Measurements from ENCODE around the gene TBC1D16.

TBC1D16 gene

GRCh38 chr17:80072410-80072809 is 36.7 kb upstream of the TBC1D16 start:
- TF ChIP-seq CTCF (conservative IDR thresholded peaks at IDR 0.05; ENCODE audit: control insufficient read depth, insufficient read depth, low read depth, low read length) = no peak
- no peak for DNase-seq (ENCODE audit: low read depth)
- no peak overlapping the region for H3K4me3 ChIP-seq (ENCODE audit: control insufficient read depth, low read depth, low read length)

GRCh38 chr17:80071116-80071841 is 35.6 kb upstream of the TBC1D16 start:
- peak overlapping the region; percentile 24 for H3K4me3 ChIP-seq (ENCODE audit: control insufficient read depth, low read depth, low read length)
- TF ChIP-seq CTCF (conservative IDR thresholded peaks at IDR 0.05; ENCODE audit: control insufficient read depth, insufficient read depth, low read depth, low read length) = no peak
- DNase-seq (ENCODE audit: low read depth) = peak; percentile 14

GRCh38 chr17:80070375-80071115 is 34.9 kb upstream of the TBC1D16 start:
- no peak for TF ChIP-seq CTCF (conservative IDR thresholded peaks at IDR 0.05; ENCODE audit: control insufficient read depth, insufficient read depth, low read depth, low read length)
- DNase-seq (ENCODE audit: low read depth) = no peak
- H3K4me3 ChIP-seq (ENCODE audit: control insufficient read depth, low read depth, low read length) = peak overlapping the region; percentile 24

- H3K4me3 ChIP-seq (ENCODE audit: control insufficient read depth, low read depth, low read length) = no peak overlapping the region
- peak; percentile 35 for DNase-seq (ENCODE audit: low read depth)
- no peak for TF ChIP-seq CTCF (conservative IDR thresholded peaks at IDR 0.05; ENCODE audit: control insufficient read depth, insufficient read depth, low read depth, low read length)
Observed at GRCh38 chr17:80068301-80069222, 32.9 kb upstream of the TBC1D16 start.

DNA sequence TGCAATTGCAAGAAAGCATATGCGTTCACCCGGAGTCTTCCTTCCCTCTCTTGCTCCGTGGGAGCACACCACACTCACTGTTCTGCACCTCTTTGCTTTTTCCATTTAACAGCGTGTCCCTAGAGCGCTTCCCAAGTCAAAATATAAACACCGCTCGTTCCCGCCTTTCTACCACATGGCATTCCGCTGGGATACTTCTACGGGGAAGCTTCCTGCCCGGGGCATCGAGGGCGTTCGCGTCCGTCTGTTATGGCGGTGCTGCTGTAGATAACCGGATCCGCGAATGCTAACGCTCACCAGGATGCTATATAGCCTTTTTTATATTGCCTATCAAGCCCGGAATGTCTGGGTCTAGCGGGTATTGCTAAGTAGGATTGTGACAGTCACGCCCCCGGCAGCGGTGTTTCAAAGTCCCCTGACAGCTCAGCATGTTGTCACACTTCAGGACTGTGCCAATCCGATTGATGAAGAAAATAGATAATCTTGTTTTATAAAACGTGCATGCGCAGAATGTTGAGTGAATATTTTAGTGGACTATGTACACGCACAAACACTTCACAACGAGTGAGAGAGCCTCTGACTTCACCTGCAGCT is 31.8 kb upstream of the TBC1D16 start:
- no peak for DNase-seq (ENCODE audit: low read depth)
- TF ChIP-seq CTCF (conservative IDR thresholded peaks at IDR 0.05; ENCODE audit: control insufficient read depth, insufficient read depth, low read depth, low read length) = no peak
- no peak overlapping the region for H3K4me3 ChIP-seq (ENCODE audit: control insufficient read depth, low read depth, low read length)

All from fibroblast of mammary gland (primary cell).